GM23338 (cell line): ENCODE measurements around the gene CAPZB.

Experiments
- CTCF ChIP-seq, 2 experiments: fragments of 200-600 bp in 1 of 2; sonication (generic) in 1 of 2; conservative IDR thresholded peaks; 2 replicates each; pipeline versions ENCODE4 v1.5.1 to v1.6.1; 2016 to 2017; ENCODE audit warnings: antibody characterized with exemption in 2 of 2, low read depth in 2 of 2, mild to moderate bottlenecking in 2 of 2, moderate library complexity in 1 of 2
- EZH2 ChIP-seq: fragments of 200-600 bp; sonication (generic); IDR thresholded peaks from one replicate; pipeline ENCODE4 v1.8.0; 2017; ENCODE audit warnings: antibody characterized with exemption, mild to moderate bottlenecking, low read depth; ENCODE audit not compliant: unreplicated experiment
- TF ChIP-seq, protein P1 (sequence below): IDR thresholded peaks from one replicate; pipeline ENCODE4 v1.6.1; 2018; ENCODE audit warnings: antibody characterized with exemption; ENCODE audit not compliant: unreplicated experiment

DNA sequence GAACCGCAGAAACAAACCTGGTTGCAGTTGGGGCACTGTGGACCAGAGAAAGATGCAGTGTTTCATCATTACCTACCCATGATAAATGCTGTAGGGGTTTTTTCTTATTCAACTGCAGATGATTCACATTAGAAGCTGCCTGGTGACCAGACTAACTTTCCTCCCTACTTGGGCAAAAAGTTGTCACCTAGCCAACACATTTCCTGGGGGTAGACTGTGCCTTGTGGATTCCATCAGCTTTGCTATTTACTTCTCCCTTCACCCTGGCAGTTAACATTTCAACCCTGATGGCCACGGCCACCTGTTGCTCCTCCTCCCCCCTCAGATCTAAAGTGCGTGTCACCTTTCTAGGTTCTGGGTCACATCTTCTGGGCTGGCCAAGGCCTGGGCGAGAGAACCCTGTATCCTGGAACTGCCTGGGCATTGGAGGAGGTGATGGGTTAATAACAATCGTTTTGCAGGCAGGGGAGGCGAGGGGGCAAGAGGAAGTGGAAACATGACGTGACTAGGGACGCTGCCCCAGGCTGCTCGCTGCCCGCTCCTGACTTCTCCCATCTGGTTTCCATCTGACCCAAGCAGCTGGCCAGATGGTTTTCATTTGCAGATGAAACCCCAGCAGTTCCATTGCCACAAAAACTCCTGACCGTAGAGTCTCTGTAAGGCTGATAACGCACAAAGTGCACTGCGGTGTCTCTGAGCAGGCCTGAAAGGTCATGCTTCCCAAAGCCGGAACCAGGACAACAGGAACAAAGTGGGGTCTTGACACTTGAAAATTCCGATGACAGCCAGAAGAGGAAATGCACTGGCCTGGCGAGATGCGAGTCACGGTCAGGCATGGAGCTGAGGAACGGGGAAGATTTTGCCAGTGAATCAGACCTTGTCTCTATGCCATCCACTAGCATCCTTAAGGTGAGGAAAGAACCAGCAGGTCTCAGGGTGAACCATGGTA lies 36.6 kb downstream of the CAPZB start:
- TF ChIP-seq CTCF (conservative IDR thresholded peaks at IDR 0.05; ENCODE audit: low read depth in 2 of 2) (no peak), EZH2 (no peak)
- TF ChIP-seq, protein P1, sequence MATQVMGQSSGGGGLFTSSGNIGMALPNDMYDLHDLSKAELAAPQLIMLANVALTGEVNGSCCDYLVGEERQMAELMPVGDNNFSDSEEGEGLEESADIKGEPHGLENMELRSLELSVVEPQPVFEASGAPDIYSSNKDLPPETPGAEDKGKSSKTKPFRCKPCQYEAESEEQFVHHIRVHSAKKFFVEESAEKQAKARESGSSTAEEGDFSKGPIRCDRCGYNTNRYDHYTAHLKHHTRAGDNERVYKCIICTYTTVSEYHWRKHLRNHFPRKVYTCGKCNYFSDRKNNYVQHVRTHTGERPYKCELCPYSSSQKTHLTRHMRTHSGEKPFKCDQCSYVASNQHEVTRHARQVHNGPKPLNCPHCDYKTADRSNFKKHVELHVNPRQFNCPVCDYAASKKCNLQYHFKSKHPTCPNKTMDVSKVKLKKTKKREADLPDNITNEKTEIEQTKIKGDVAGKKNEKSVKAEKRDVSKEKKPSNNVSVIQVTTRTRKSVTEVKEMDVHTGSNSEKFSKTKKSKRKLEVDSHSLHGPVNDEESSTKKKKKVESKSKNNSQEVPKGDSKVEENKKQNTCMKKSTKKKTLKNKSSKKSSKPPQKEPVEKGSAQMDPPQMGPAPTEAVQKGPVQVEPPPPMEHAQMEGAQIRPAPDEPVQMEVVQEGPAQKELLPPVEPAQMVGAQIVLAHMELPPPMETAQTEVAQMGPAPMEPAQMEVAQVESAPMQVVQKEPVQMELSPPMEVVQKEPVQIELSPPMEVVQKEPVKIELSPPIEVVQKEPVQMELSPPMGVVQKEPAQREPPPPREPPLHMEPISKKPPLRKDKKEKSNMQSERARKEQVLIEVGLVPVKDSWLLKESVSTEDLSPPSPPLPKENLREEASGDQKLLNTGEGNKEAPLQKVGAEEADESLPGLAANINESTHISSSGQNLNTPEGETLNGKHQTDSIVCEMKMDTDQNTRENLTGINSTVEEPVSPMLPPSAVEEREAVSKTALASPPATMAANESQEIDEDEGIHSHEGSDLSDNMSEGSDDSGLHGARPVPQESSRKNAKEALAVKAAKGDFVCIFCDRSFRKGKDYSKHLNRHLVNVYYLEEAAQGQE: no peak
